CD4-positive, alpha-beta T cell (primary cell): ENCODE data around the gene TEX13A. TPM values are rescaled to one million over a fixed set of nuclear protein-coding genes. Genes with fewer than 3 reads are reported as not detected.

Experiments used
- ATAC-seq: fragments of 200-7000 bp; cut with Tn5 transposase; one replicate; pipeline ENCODE4 v1.10.0; 2022; ENCODE audit warnings: mild to moderate bottlenecking; ENCODE audit not compliant: poor library complexity
- CTCF ChIA-PET: fragments of 350-600 bp; sonication (Branson Sonifier 250); formaldehyde crosslinking; loops from one replicate; lab custom pipeline; 2021; ENCODE audit warnings: antibody characterized with exemption, inconsistent platforms; lab: Charles Lee
- POLR2A ChIA-PET: fragments of 350-600 bp; sonication (Branson Sonifier 250); formaldehyde crosslinking; loops from one replicate; lab custom pipeline; 2021; ENCODE audit warnings: antibody characterized with exemption, inconsistent platforms; lab: Charles Lee
- DNase-seq, 14 experiments: peaks; one replicate each; pipeline ENCODE4 v3.0.0-alpha.2; 2013 to 2020; ENCODE audit warnings: mixed read lengths in 2 of 14
- H3K27ac ChIP-seq, 2 donors: one replicate each; pipeline versions ENCODE4 v1.5.1 to v1.7.0; 2013; ENCODE audit warnings: low read length in 2 of 2, low read depth in 1 of 2, mild to moderate bottlenecking in 1 of 2
- H3K27me3 ChIP-seq, 2 experiments: 1 replicate in 1 of 2; 2 replicates in 1 of 2; pipeline versions ENCODE4 v1.6.1 to v1.7.0; 2013; ENCODE audit warnings: low read length in 2 of 2, control low read depth in 1 of 2, mild to moderate bottlenecking in 1 of 2, moderate library complexity in 1 of 2; ENCODE audit not compliant: insufficient read depth in 2 of 2, control insufficient read depth in 1 of 2
- H3K36me3 ChIP-seq: one replicate; pipeline ENCODE4 v1.6.1; 2013; ENCODE audit warnings: low read length, control low read depth; ENCODE audit not compliant: insufficient read depth
- H3K4me1 ChIP-seq: one replicate; pipeline ENCODE4 v1.6.1; 2013; ENCODE audit warnings: low read length, control low read depth; ENCODE audit not compliant: insufficient read depth
- H3K4me3 ChIP-seq: one replicate; pipeline ENCODE4 v1.5.1; 2013; ENCODE audit warnings: mild to moderate bottlenecking, low read length, moderate library complexity
- H3K9me3 ChIP-seq, 2 experiments: 1 replicate in 1 of 2; 2 replicates in 1 of 2; pipeline versions ENCODE4 v1.6.1 to v1.7.0; 2013; ENCODE audit warnings: low read length in 2 of 2, mild to moderate bottlenecking in 2 of 2, control low read depth in 1 of 2, moderate library complexity in 1 of 2; ENCODE audit not compliant: control insufficient read depth in 1 of 2, insufficient read depth in 1 of 2
- H3K27ac Mint-ChIP-seq: one replicate; pipeline ENCODE4 v1.8.0; 2020; ENCODE audit warnings: mixed read lengths
- H3K27me3 Mint-ChIP-seq: one replicate; pipeline ENCODE4 v1.8.0; 2021; ENCODE audit warnings: mixed read lengths
- H3K36me3 Mint-ChIP-seq: one replicate; pipeline ENCODE4 v1.8.0; 2021; ENCODE audit warnings: low read depth, mixed read lengths
- H3K4me1 Mint-ChIP-seq: one replicate; pipeline ENCODE4 v1.8.0; 2021; ENCODE audit warnings: low read depth, mixed read lengths
- H3K4me3 Mint-ChIP-seq: one replicate; pipeline ENCODE4 v1.8.0; 2020; ENCODE audit warnings: mild to moderate bottlenecking, mixed read lengths
- H3K9me3 Mint-ChIP-seq: one replicate; pipeline ENCODE4 v1.8.0; 2020; ENCODE audit warnings: mixed read lengths
- intact Hi-C, 2 experiments: fragments of 100-400 bp; cut with DNase I in 1 of 2; cut with micrococcal nuclease in 1 of 2; formaldehyde crosslinking; loops; one replicate each; pipeline versions ENCODE4 v1.15.1 to v1.9.0; 2023 to 2025; cut with DNase I, micrococcal nuclease
- total RNA-seq, 174 experiments: library from RNA in 2 of 174; stranded (reverse) in 2 of 174; gene quantifications; one replicate each; pipeline ENCODE4 v1.2.3 and lab custom pipeline; 2021 to 2026
- TF ChIP-seq, protein P1 (sequence below): fragments of 200-600 bp; IDR thresholded peaks from one replicate; pipeline ENCODE4 v1.8.0; 2022; ENCODE audit warnings: antibody characterized with exemption, mild to moderate bottlenecking

TEX13A gene
- total RNA-seq, 2 experiments from 2014 or later, result not detected

DNA sequence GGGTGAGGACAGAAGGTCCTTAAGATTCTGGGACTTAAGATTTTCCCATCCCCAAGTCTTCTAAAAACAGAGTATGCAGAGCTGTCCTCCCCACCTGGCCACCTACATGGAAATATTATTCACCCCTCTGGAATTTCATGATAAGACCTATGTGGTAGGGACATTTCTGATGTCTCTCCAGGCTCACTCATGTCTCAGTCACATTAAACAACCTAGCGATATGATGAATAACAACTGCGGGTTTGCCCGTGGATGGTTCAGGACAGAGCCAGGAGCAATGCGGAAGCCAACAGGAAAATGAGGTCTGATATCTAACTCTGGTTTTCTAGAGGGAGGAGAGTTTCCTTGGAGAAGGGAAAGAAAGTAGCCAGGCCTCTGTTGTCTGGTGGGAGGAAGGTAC is 47.4 kb downstream of the TEX13A start:
- no peaks in the 10 kb centered on the region for H3K4me1 Mint-ChIP-seq
- no peak overlapping the region for H3K4me3 Mint-ChIP-seq
- CTCF ChIA-PET, result no interaction called here
- no peaks in the 10 kb centered on the region for H3K9me3 ChIP-seq
- no peak overlapping the region for H3K27ac Mint-ChIP-seq
- H3K27me3 ChIP-seq, result no peaks in the 10 kb centered on the region
- TF ChIP-seq, protein P1, sequence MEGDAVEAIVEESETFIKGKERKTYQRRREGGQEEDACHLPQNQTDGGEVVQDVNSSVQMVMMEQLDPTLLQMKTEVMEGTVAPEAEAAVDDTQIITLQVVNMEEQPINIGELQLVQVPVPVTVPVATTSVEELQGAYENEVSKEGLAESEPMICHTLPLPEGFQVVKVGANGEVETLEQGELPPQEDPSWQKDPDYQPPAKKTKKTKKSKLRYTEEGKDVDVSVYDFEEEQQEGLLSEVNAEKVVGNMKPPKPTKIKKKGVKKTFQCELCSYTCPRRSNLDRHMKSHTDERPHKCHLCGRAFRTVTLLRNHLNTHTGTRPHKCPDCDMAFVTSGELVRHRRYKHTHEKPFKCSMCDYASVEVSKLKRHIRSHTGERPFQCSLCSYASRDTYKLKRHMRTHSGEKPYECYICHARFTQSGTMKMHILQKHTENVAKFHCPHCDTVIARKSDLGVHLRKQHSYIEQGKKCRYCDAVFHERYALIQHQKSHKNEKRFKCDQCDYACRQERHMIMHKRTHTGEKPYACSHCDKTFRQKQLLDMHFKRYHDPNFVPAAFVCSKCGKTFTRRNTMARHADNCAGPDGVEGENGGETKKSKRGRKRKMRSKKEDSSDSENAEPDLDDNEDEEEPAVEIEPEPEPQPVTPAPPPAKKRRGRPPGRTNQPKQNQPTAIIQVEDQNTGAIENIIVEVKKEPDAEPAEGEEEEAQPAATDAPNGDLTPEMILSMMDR, result no peak
- no peaks in the 10 kb centered on the region for H3K4me1 ChIP-seq
- DNase-seq (no peak), ATAC-seq (no peak)
- H3K27ac ChIP-seq, result no peak overlapping the region
- POLR2A ChIA-PET, result no interaction called here
- intact Hi-C loops, result no loop called here
- H3K36me3 Mint-ChIP-seq, result no peaks in the 10 kb centered on the region
- H3K4me3 ChIP-seq, result no peak overlapping the region
- H3K36me3 ChIP-seq, result no peaks in the 10 kb centered on the region
- H3K9me3 Mint-ChIP-seq, result peaks cover under 1% of the 10 kb centered on the region
- no peaks in the 10 kb centered on the region for H3K27me3 Mint-ChIP-seq
